Stimulated activated CD4-positive, alpha-beta T cell treated with anti-CD3 and anti-CD28 coated beads, TNF-alpha, amount 100 ng/mL, for 4 hours (primary cell): Measurements from ENCODE around the gene UPF3A.
"Not testable (repeated sequence)": the region's sequence is repeated elsewhere in the genome, so short reads cannot be mapped to it uniquely, and the experiment has no call there.

ENCODE experiments used
- DNase-seq, 3 experiments: peaks; one replicate each; pipeline ENCODE4 v3.0.0-alpha.2; 2020; ENCODE audit warnings: low read depth in 3 of 3

UPF3A gene

GRCh38 chr13:114281351-114282040 lies at the start of gene UPF3A:
UPF3A (plus strand) TSS chr13:114281601; CDS start chr13:114281640, 39 bp downstream.
- peak; percentile 82 to 89 (median 82) for DNase-seq

- no peak for DNase-seq
Observed at GRCh38 chr13:114231886-114232285, 49.5 kb upstream of the UPF3A start.

- DNase-seq = no peak
Observed at GRCh38 chr13:114234266-114234644, 47.1 kb upstream of the UPF3A start.

- DNase-seq = peak; percentile 75 to 85 (median 77)
Observed at GRCh38 chr13:114234645-114235421, 46.6 kb upstream of the UPF3A start, which contains the start of gene CDC16. CDC16 (plus strand) TSS chr13:114234897; CDS start chr13:114235085, 188 bp downstream.

GRCh38 chr13:114235697-114236096 lies 45.7 kb upstream of the UPF3A start:
- DNase-seq = no peak

GRCh38 chr13:114236227-114236626 lies 45.2 kb upstream of the UPF3A start:
- DNase-seq = no peak

GRCh38 chr13:114237415-114238112 lies 43.8 kb upstream of the UPF3A start:
- DNase-seq = no peak

DNA sequence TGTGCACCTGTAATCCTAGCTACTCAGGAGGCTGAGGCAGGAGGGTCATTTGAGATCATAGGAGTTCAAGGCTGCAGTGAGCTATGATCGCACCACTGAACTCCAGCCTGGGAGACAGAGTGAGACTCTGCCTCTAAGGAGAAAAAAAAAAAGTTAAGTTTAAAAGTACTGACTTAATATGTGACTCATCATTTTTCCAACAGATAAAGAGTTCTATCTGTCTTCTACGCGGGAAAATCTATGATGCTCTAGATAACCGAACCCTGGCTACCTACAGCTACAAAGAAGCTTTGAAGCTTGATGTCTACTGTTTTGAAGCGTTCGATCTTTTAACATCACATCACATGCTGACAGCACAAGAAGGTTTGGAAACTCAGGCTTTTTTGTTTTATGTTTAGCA lies 39.5 kb upstream of the UPF3A start:
- DNase-seq = no peak

- no peak for DNase-seq
Observed at GRCh38 chr13:114243971-114244370, 37.4 kb upstream of the UPF3A start.

DNA sequence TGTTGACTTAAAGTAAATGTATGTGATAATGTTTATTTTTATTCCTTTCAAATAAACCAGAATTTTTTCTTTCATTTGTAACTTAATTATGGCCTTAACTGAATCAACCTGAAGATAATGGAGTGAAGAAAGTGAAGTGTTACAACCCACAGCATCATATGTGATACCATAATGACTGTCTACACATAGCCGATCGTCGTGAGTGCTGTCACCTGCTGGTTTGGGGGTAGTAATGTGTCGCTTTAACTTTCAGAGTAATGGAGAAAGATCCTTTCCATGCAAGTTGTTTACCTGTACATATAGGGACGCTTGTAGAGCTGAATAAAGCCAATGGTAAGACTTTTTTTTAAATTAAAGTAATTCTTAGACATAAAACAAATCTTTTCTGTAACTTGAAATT lies 36.8 kb upstream of the UPF3A start:
- DNase-seq = no peak

DNA sequence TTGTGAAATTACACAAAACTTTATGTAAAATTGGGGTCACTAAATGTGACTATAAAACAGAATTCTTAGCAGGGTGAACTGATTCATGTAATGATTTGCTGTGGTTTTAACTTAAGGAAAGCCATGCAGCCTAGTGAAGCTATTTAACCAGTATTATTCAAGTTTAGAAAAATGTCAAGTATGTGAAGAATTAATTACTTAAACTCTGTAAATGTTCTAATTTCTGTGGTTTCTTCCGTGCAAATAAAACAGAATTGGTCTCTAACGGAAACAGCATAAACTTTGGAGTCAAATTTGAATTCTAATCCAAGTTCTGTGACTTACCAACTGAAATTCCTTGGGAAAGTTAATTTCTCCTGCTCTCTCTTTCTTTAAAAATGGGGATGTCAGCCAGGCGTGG lies 33.4 kb upstream of the UPF3A start:
- DNase-seq = no peak

DNA sequence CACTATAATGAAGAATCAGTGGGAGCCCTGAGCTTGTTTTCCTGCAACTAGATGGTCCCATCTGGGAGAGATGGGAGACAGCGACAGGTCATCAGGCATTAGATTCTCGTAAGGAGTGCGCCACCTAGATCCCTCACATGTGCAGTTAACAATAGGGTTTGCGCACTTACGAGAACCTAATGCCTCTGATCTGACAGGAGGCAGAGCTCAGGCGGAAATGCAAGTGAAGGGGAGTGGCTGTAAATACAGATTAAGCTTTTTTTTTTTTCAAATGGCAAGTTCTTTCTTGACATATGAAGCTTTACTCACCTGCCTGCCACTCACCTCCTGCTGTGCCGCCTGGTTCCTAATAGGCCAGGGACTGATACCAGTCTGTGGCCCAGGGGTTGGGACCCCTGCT lies 32.3 kb upstream of the UPF3A start:
- no peak for DNase-seq

- DNase-seq = not testable (repeated sequence)
Observed at GRCh38 chr13:114251639-114252440, 29.6 kb upstream of the UPF3A start.

GRCh38 chr13:114256547-114256946 lies 24.9 kb upstream of the UPF3A start:
- DNase-seq = no peak

DNA sequence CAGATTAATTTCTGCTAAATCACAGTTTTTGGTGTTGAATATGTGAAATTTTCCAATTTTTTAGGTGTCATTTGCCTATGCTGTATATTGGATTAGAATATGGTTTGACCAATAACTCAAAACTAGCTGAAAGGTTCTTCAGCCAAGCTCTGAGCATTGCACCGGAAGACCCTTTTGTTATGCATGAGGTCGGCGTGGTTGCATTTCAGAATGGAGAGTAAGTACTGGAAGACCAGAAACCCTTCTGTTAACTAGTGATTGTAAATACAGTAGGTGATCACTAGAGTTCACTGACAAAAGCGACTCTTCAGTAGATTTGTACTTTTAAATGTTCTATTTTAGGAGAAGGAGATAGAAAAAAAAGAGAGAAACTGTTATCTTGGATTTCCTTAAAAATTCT lies 24.4 kb upstream of the UPF3A start:
- DNase-seq = no peak

- no peak for DNase-seq
Observed at GRCh38 chr13:114258589-114258988, 22.8 kb upstream of the UPF3A start.

DNA sequence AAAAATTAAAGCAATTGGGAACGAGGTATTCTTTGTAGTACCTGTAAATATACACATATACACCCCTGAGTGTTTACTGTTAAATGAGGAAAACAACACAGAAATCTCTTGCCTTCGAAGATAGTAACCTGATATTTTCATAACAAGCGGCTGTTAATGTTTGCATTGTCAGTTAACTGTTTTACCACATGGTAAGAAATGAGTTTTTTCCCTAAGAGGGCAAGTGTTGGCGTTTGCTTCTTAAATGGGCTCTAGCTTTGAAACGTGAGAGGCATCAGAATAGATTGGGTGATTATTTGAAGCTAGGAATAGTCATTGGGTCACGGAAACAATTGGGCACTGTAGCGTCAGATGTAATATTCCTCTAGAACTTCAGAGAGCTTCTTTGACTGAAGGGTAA lies 22.0 kb upstream of the UPF3A start:
- DNase-seq = no peak

DNA sequence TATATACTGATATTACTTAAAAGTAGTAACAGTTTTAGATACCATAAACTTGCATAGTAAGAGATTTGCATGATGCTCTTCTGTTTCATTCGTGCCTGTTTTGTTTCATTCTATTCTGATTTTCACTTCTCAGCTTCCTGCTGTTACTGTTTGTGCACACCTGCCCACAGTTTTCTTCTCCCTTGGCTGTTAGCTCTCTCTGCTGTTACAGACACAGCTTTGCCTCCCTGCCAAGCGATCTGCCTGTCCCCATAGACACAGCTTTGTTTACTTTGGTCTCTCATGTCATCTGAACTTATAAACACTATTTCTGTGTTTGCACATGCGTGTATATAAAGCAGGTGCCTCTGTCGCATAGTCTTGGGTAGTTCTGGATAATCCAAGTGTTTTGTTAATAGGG lies 21.4 kb upstream of the UPF3A start:
- DNase-seq = no peak

GRCh38 chr13:114260814-114261213 lies 20.6 kb upstream of the UPF3A start:
- DNase-seq = no peak

GRCh38 chr13:114261328-114261965 lies 20.0 kb upstream of the UPF3A start:
- no peak for DNase-seq

DNA sequence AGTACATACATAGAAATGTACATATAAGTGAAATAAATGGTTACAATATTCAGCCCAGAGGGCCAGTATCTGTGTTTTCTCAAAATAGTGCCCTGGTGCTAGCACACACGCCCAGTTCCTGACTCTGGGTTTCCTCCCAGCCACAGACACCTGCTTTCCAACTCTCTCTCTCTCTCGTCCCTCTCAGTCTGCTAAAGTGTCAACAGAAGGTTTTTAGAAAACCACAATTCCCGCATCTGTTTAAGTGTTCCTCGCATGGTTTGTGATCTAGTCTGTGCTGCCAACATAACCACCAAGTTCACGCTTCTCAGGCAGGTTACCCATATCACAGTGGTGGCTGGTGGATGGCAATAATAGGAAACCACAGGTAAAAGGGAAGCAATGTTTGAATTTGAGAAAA lies 17.8 kb upstream of the UPF3A start:
- DNase-seq = no peak
